C4-2B (cell line): ENCODE results near the gene PHACTR1.

ENCODE experiments used
- ZFX ChIP-seq: fragments of 450-650 bp; IDR thresholded peaks from 2 replicates; pipeline ENCODE4 v1.6.1; 2017
- TF ChIP-seq, protein P1 (sequence below): fragments of 450-650 bp; conservative IDR thresholded peaks from 2 replicates; pipeline ENCODE4 v1.5.1; 2017; ENCODE audit warnings: mild to moderate bottlenecking

DNA sequence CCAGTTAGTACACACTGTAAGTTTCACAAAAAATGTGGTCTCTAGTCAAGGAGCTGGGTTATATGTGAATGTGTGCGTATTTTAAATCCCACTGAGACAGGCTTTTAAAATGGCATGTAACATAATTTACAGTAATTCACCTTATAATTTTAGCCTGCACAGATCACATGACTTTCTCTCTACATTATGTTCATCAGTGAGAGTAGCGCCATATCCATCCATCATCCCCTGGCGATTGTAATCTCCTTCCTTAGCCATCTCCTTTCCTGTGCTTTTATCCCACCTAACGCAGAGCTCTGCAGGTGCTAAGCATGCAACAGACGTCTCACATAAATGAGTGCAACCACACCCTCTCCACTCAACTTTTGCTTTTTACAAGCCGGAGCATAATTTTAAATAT lies 401.0 kb downstream of the PHACTR1 start:
- TF ChIP-seq, protein P1, sequence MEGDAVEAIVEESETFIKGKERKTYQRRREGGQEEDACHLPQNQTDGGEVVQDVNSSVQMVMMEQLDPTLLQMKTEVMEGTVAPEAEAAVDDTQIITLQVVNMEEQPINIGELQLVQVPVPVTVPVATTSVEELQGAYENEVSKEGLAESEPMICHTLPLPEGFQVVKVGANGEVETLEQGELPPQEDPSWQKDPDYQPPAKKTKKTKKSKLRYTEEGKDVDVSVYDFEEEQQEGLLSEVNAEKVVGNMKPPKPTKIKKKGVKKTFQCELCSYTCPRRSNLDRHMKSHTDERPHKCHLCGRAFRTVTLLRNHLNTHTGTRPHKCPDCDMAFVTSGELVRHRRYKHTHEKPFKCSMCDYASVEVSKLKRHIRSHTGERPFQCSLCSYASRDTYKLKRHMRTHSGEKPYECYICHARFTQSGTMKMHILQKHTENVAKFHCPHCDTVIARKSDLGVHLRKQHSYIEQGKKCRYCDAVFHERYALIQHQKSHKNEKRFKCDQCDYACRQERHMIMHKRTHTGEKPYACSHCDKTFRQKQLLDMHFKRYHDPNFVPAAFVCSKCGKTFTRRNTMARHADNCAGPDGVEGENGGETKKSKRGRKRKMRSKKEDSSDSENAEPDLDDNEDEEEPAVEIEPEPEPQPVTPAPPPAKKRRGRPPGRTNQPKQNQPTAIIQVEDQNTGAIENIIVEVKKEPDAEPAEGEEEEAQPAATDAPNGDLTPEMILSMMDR: no peak
- no peak for TF ChIP-seq ZFX
